Gastrocnemius medialis (tissue), 4 donors: Measurements from ENCODE around the gene MRPL42.

Experiments
- POLR2A ChIP-seq, 2 donors: fragments of 450-650 bp; IDR thresholded peaks; one replicate each; pipeline ENCODE4 v1.6.1; 2017; ENCODE audit warnings: antibody characterized with exemption in 2 of 2, mild to moderate bottlenecking in 2 of 2, moderate library complexity in 2 of 2
- TF ChIP-seq, protein P1 (sequence below), 5 experiments: fragments of 450-650 bp in 3 of 5; fragments of 200-600 bp in 2 of 5; sonication (generic) in 2 of 5; IDR thresholded peaks in 4 of 5; conservative IDR thresholded peaks in 1 of 5; 1 replicate in 4 of 5; 2 replicates in 1 of 5; pipeline ENCODE4 v1.5.1; 2016 to 2019; ENCODE audit warnings: antibody characterized with exemption in 5 of 5, mild to moderate bottlenecking in 3 of 5, moderate library complexity in 3 of 5

DNA sequence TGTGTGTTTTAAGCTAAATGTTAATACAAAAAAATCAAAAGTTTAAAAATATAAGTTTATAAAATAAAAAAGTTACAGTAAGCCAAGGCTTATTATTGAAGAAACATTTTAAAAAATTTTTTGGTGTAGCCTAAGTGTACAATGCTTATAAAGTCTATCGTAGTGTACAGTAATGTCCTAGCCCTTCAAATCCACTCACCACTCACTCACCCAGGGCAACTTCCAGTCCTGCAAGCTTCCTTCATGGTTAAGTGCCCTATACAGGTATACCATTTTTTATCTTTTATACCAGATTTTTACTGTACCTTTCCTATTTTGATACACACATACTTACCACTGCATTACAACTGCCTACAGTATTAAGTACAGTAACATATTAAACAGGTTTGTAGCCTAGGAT is 37.5 kb upstream of the MRPL42 start:
- TF ChIP-seq, protein P1, sequence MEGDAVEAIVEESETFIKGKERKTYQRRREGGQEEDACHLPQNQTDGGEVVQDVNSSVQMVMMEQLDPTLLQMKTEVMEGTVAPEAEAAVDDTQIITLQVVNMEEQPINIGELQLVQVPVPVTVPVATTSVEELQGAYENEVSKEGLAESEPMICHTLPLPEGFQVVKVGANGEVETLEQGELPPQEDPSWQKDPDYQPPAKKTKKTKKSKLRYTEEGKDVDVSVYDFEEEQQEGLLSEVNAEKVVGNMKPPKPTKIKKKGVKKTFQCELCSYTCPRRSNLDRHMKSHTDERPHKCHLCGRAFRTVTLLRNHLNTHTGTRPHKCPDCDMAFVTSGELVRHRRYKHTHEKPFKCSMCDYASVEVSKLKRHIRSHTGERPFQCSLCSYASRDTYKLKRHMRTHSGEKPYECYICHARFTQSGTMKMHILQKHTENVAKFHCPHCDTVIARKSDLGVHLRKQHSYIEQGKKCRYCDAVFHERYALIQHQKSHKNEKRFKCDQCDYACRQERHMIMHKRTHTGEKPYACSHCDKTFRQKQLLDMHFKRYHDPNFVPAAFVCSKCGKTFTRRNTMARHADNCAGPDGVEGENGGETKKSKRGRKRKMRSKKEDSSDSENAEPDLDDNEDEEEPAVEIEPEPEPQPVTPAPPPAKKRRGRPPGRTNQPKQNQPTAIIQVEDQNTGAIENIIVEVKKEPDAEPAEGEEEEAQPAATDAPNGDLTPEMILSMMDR (IDR thresholded peaks at IDR 0.05 in 4 of 5, conservative IDR thresholded peaks at IDR 0.05 in 1 of 5) = no peak
- no peak for TF ChIP-seq POLR2A (IDR thresholded peaks at IDR 0.05)
